ENCODE measurements around the gene CD3D.

Gene CD3D

GRCh38 chr11:118373263-118373662 is 30.8 kb upstream of the CD3D start:
- DNase-seq: no peak
- Histone ChIP-seq H3K4me3 (ENCODE audit: low read depth, low read length) (no peak overlapping the region), H3K18ac (ENCODE audit: low read length) (no peak overlapping the region), H3K79me1 (ENCODE audit: low read length) (no peaks in the 10 kb centered on the region), H3K9ac (ENCODE audit: low read length) (no peak overlapping the region), H3K36me3 (ENCODE audit: control insufficient read depth in 1 of 2, insufficient read depth in 2 of 2, low read length in 2 of 2) (peaks cover 18 to 50% of the 10 kb centered on the region in 2 experiments), H2AK5ac (ENCODE audit: low read length) (no peak overlapping the region), H3K4me1 (ENCODE audit: control insufficient read depth in 1 of 2, insufficient read depth in 2 of 2, low read length in 2 of 2) (no peaks in the 10 kb centered on the region), H4K8ac (ENCODE audit: low read depth, low read length) (no peak overlapping the region), H3K4ac (ENCODE audit: low read depth, low read length) (no peak overlapping the region), H3K27me3 (ENCODE audit: insufficient read depth, low read length) (no peaks in the 10 kb centered on the region), H2BK120ac (ENCODE audit: insufficient read depth, low read length, poor library complexity) (no peak overlapping the region), H3K4me2 (ENCODE audit: low read length) (no peak overlapping the region), H2BK5ac (ENCODE audit: low read depth, low read length, poor library complexity) (no peak overlapping the region), H4K91ac (ENCODE audit: low read depth, low read length) (no peak overlapping the region), H2BK12ac (ENCODE audit: low read length) (no peak overlapping the region), H4K12ac (ENCODE audit: low read depth, low read length) (no peak overlapping the region), H3K14ac (ENCODE audit: low read length) (no peak overlapping the region), H3K79me2 (ENCODE audit: control insufficient read depth, insufficient read depth, low read length, poor library complexity) (no peaks in the 10 kb centered on the region), H2AFZ (ENCODE audit: insufficient read depth, low read length, poor library complexity) (no peak overlapping the region), H3K23ac (ENCODE audit: low read length) (no peak overlapping the region), H3K9me3 (ENCODE audit: insufficient read depth, low read depth, low read length) (no peaks in the 10 kb centered on the region), H3K27ac (ENCODE audit: low read depth, low read length) (no peak overlapping the region)
- no CpG with 5 or more reads among the region's 2 CpGs for WGBS (ENCODE audit: extremely low coverage, insufficient coverage, insufficient read length)

- no peaks in the 10 kb centered on the region for H3K79me2 ChIP-seq (ENCODE audit: control insufficient read depth, insufficient read depth, low read length, poor library complexity)
- H3K27me3 ChIP-seq (ENCODE audit: insufficient read depth, low read length): no peaks in the 10 kb centered on the region
- H3K4me1 ChIP-seq (ENCODE audit: control insufficient read depth in 1 of 2, insufficient read depth in 2 of 2, low read length in 2 of 2): no peaks in the 10 kb centered on the region
- WGBS (ENCODE audit: extremely low coverage, insufficient coverage, insufficient read length): no CpG with 5 or more reads among the region's 4 CpGs
- H3K23ac ChIP-seq (ENCODE audit: low read length): no peak overlapping the region
- no peak for DNase-seq
- no peak overlapping the region for H2AK5ac ChIP-seq (ENCODE audit: low read length)
- no peak overlapping the region for H3K9ac ChIP-seq (ENCODE audit: low read length)
- H3K79me1 ChIP-seq (ENCODE audit: low read length): no peaks in the 10 kb centered on the region
- H4K8ac ChIP-seq (ENCODE audit: low read depth, low read length): no peak overlapping the region
- H3K27ac ChIP-seq (ENCODE audit: low read depth, low read length): no peak overlapping the region
- no peak overlapping the region for H3K4ac ChIP-seq (ENCODE audit: low read depth, low read length)
- H3K36me3 ChIP-seq (ENCODE audit: control insufficient read depth in 1 of 2, insufficient read depth in 2 of 2, low read length in 2 of 2): peaks cover 18 to 44% of the 10 kb centered on the region in 2 experiments
- no peak overlapping the region for H3K14ac ChIP-seq (ENCODE audit: low read length)
- no peak overlapping the region for H3K4me3 ChIP-seq (ENCODE audit: low read depth, low read length)
- H4K91ac ChIP-seq (ENCODE audit: low read depth, low read length): no peak overlapping the region
- no peak overlapping the region for H2BK12ac ChIP-seq (ENCODE audit: low read length)
- no peak overlapping the region for H4K12ac ChIP-seq (ENCODE audit: low read depth, low read length)
- H2BK120ac ChIP-seq (ENCODE audit: insufficient read depth, low read length, poor library complexity): no peak overlapping the region
- no peak overlapping the region for H3K18ac ChIP-seq (ENCODE audit: low read length)
- H2BK5ac ChIP-seq (ENCODE audit: low read depth, low read length, poor library complexity): no peak overlapping the region
- H3K9me3 ChIP-seq (ENCODE audit: insufficient read depth, low read depth, low read length): no peaks in the 10 kb centered on the region
- H3K4me2 ChIP-seq (ENCODE audit: low read length): no peak overlapping the region
- no peak overlapping the region for H2AFZ ChIP-seq (ENCODE audit: insufficient read depth, low read length, poor library complexity)
Observed at GRCh38 chr11:118370774-118371173, 28.3 kb upstream of the CD3D start.

DNA sequence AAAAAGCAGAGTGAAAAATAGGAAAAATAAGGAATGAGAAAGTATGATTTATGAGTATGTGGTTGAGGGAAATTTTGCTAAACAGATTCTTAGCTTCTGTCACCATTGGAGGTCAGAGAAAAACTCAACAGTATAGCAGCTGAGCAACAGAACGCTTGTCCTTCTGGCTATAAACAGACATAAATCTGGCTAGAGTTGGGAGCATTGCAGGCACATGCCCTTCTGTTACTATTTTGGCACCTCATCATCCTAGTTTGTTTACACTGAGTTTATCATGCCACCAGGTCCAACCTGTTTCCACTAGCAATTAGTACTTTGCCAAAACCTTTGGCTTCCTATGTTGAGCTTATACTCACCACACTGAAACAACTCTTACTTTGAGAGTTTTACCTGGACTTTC is 23.8 kb upstream of the CD3D start:
- Histone ChIP-seq H2BK5ac (ENCODE audit: low read depth, low read length, poor library complexity) (no peak overlapping the region), H2BK120ac (ENCODE audit: insufficient read depth, low read length, poor library complexity) (no peak overlapping the region), H3K79me2 (ENCODE audit: control insufficient read depth, insufficient read depth, low read length, poor library complexity) (no peaks in the 10 kb centered on the region), H4K12ac (ENCODE audit: low read depth, low read length) (no peak overlapping the region), H3K27me3 (ENCODE audit: insufficient read depth, low read length) (no peaks in the 10 kb centered on the region), H3K27ac (ENCODE audit: low read depth, low read length) (no peak overlapping the region), H3K4me3 (ENCODE audit: low read depth, low read length) (no peak overlapping the region), H2AFZ (ENCODE audit: insufficient read depth, low read length, poor library complexity) (no peak overlapping the region), H2BK12ac (ENCODE audit: low read length) (no peak overlapping the region), H3K9me3 (ENCODE audit: insufficient read depth, low read depth, low read length) (no peaks in the 10 kb centered on the region), H3K18ac (ENCODE audit: low read length) (no peak overlapping the region), H4K8ac (ENCODE audit: low read depth, low read length) (no peak overlapping the region), H3K23ac (ENCODE audit: low read length) (no peak overlapping the region), H3K4me1 (ENCODE audit: control insufficient read depth in 1 of 2, insufficient read depth in 2 of 2, low read length in 2 of 2) (no peaks in the 10 kb centered on the region), H3K9ac (ENCODE audit: low read length) (no peak overlapping the region), H3K4ac (ENCODE audit: low read depth, low read length) (no peak overlapping the region), H2AK5ac (ENCODE audit: low read length) (no peak overlapping the region), H3K4me2 (ENCODE audit: low read length) (no peak overlapping the region), H3K79me1 (ENCODE audit: low read length) (no peaks in the 10 kb centered on the region), H3K14ac (ENCODE audit: low read length) (no peak overlapping the region), H4K91ac (ENCODE audit: low read depth, low read length) (no peak overlapping the region), H3K36me3 (ENCODE audit: control insufficient read depth in 1 of 2, insufficient read depth in 2 of 2, low read length in 2 of 2) (peaks cover 17 to 25% of the 10 kb centered on the region in 2 experiments)
- DNase-seq: no peak
- WGBS (ENCODE audit: extremely low coverage, insufficient coverage, insufficient read length): no CpG with 5 or more reads among the region's 1 CpG

DNA sequence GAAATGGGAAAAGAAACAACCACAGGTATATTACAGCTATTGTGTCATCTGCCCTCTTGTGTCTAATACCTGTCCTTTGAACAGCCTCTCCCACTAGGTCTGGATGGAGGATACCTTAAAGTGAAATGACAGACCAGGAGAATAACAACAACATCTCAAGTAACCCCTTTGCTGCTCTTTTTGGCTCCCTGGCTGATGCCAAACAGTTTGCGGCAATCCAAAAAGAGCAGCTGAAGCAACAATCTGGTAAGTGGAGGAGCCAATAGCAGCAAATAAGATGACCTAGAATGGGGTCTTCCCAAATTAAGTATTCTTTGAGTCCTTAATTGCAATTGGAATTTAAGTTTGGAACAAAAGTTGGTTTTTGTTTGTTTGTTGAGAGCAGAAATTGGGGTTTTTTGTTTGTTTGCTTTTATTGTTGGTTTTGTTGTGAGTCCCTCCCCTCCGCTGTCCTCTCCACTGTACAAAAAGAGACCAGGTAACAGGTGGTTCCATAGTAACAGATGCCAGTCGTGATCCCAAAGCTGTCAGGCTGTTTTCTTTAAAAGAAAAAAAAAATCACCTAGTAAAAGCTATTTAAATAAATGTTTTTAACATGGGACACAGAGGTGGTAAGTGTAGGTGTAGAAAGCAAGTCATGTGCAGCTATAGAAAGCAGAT is 22.6 kb upstream of the CD3D start:
- H3K9ac ChIP-seq (ENCODE audit: low read length): no peak overlapping the region
- H3K4me2 ChIP-seq (ENCODE audit: low read length): no peak overlapping the region
- H3K27ac ChIP-seq (ENCODE audit: low read depth, low read length): no peak overlapping the region
- no peak overlapping the region for H3K23ac ChIP-seq (ENCODE audit: low read length)
- H3K4me3 ChIP-seq (ENCODE audit: low read depth, low read length): no peak overlapping the region
- no peak overlapping the region for H3K14ac ChIP-seq (ENCODE audit: low read length)
- H3K79me1 ChIP-seq (ENCODE audit: low read length): no peaks in the 10 kb centered on the region
- no peak overlapping the region for H2BK120ac ChIP-seq (ENCODE audit: insufficient read depth, low read length, poor library complexity)
- no peaks in the 10 kb centered on the region for H3K27me3 ChIP-seq (ENCODE audit: insufficient read depth, low read length)
- no peaks in the 10 kb centered on the region for H3K79me2 ChIP-seq (ENCODE audit: control insufficient read depth, insufficient read depth, low read length, poor library complexity)
- H3K18ac ChIP-seq (ENCODE audit: low read length): no peak overlapping the region
- no peak overlapping the region for H4K91ac ChIP-seq (ENCODE audit: low read depth, low read length)
- H2AFZ ChIP-seq (ENCODE audit: insufficient read depth, low read length, poor library complexity): no peak overlapping the region
- H3K4me1 ChIP-seq (ENCODE audit: control insufficient read depth in 1 of 2, insufficient read depth in 2 of 2, low read length in 2 of 2): peaks cover 2% of the 10 kb centered on the region in 2 experiments
- no peak for DNase-seq
- no CpG with 5 or more reads among the region's 3 CpGs for WGBS (ENCODE audit: extremely low coverage, insufficient coverage, insufficient read length)
- no peaks in the 10 kb centered on the region for H3K9me3 ChIP-seq (ENCODE audit: insufficient read depth, low read depth, low read length)
- no peak overlapping the region for H2AK5ac ChIP-seq (ENCODE audit: low read length)
- H3K36me3 ChIP-seq (ENCODE audit: control insufficient read depth in 1 of 2, insufficient read depth in 2 of 2, low read length in 2 of 2): peaks cover 10 to 19% of the 10 kb centered on the region in 2 experiments
- H2BK5ac ChIP-seq (ENCODE audit: low read depth, low read length, poor library complexity): no peak overlapping the region
- H4K12ac ChIP-seq (ENCODE audit: low read depth, low read length): no peak overlapping the region
- H4K8ac ChIP-seq (ENCODE audit: low read depth, low read length): no peak overlapping the region
- no peak overlapping the region for H3K4ac ChIP-seq (ENCODE audit: low read depth, low read length)
- no peak overlapping the region for H2BK12ac ChIP-seq (ENCODE audit: low read length)

All from trophoblast cell (in vitro differentiated cells and primary cell).